Gastroesophageal sphincter (tissue), 4 donors: ENCODE measurements around the gene C6orf62. TPM values are rescaled to one million over a fixed set of nuclear protein-coding genes. Genes with fewer than 3 reads are reported as not detected.
"Not testable (repeated sequence)": the region's sequence is repeated elsewhere in the genome, so short reads cannot be mapped to it uniquely, and the experiment has no call there.

Source experiments
- ATAC-seq: fragments of 150-250 bp; one replicate; pipeline ENCODE4 v1.9.1; 2016; ENCODE audit warnings: mild to moderate bottlenecking, moderate library complexity
- H3K27ac ChIP-seq, 4 donors: fragments of 200-600 bp; sonication (generic) in 3 of 4; 1 replicate in 3 of 4; 2 replicates in 1 of 4; pipeline ENCODE4 v1.5.1; 2016 to 2019
- H3K27me3 ChIP-seq: fragments of 200-600 bp; sonication (generic); one replicate; pipeline ENCODE4 v1.5.1; 2019
- H3K36me3 ChIP-seq, 2 donors: fragments of 200-600 bp; sonication (generic); one replicate each; pipeline ENCODE4 v1.5.1; 2019; ENCODE audit warnings: control low read depth in 1 of 2
- H3K4me1 ChIP-seq, 3 donors: fragments of 200-600 bp; sonication (generic); 1 replicate in 2 of 3; 2 replicates in 1 of 3; pipeline ENCODE4 v1.5.1; 2016 to 2019; ENCODE audit warnings: control low read depth in 2 of 3
- H3K4me3 ChIP-seq, 2 donors: fragments of 200-600 bp; sonication (generic); one replicate each; pipeline ENCODE4 v1.5.1; 2019; ENCODE audit warnings: mild to moderate bottlenecking in 1 of 2, moderate library complexity in 1 of 2
- H3K9me3 ChIP-seq, 3 donors: fragments of 200-600 bp; sonication (generic); one replicate each; pipeline ENCODE4 v1.5.1; 2017 to 2019; ENCODE audit warnings: control low read depth in 2 of 3
- CTCF ChIP-seq, 4 experiments: fragments of 200-600 bp in 2 of 4; fragments of 450-650 bp in 2 of 4; sonication (generic) in 1 of 4; IDR thresholded peaks; one replicate each; pipeline ENCODE4 v1.5.1; 2017 to 2019; ENCODE audit warnings: antibody characterized with exemption in 4 of 4, mild to moderate bottlenecking in 2 of 4, moderate library complexity in 2 of 4
- EP300 ChIP-seq: sonication (generic); formaldehyde crosslinking; IDR thresholded peaks from one replicate; pipeline ENCODE4 v1.6.1; 2017; ENCODE audit warnings: antibody characterized with exemption, mild to moderate bottlenecking
- POLR2A ChIP-seq, 2 donors: fragments of 450-650 bp; IDR thresholded peaks; one replicate each; pipeline ENCODE4 v1.6.1; 2017; ENCODE audit warnings: antibody characterized with exemption in 2 of 2, mild to moderate bottlenecking in 2 of 2, moderate library complexity in 1 of 2
- POLR2AphosphoS5 ChIP-seq: sonication (generic); formaldehyde crosslinking; IDR thresholded peaks from one replicate; pipeline ENCODE4 v1.6.1; 2017; ENCODE audit warnings: antibody characterized with exemption
- WGBS, 2 donors: methylation state at CpG; one replicate each; pipeline ENCODE4 v1.1.5; 2018; ENCODE audit warnings: low coverage in 1 of 2; 5-methylcytosine and 5-hydroxymethylcytosine counted together
- total RNA-seq, 4 donors: library from RNA; depleted of rRNA; stranded (reverse); fragments of >200 nt; gene quantifications; one replicate each; pipeline ENCODE4 v1.1.0, GENCODE V29; 2016

Gene C6orf62
- total RNA-seq, 4 donors from 2014 or later = 32.8 to 65.8 (median 45.2) TPM

- H3K36me3 ChIP-seq = no peaks in the 10 kb centered on the region
These were observed 33.5 kb upstream of the C6orf62 start for GRCh38 chr6:24752503-24752902.

GRCh38 chr6:24750878-24751277 lies 31.9 kb upstream of the C6orf62 start:
- H3K36me3 ChIP-seq, ATAC-seq, H3K4me3 ChIP-seq, H3K27me3 ChIP-seq, H3K27ac ChIP-seq, H3K9me3 ChIP-seq, H3K4me1 ChIP-seq: not testable (repeated sequence)
- 93 to 100% methylated on average over 1 to 2 of the region's 3 CpGs for WGBS, 2 donors

More at GRCh38 chr6:24752503-24752902, 33.5 kb upstream of the C6orf62 start:
- Histone ChIP-seq H3K27ac (no peak overlapping the region), H3K27me3 (peaks cover 3% of the 10 kb centered on the region), H3K4me1 (no peaks in the 10 kb centered on the region), H3K4me3 (no peak overlapping the region), H3K9me3 (no peaks in the 10 kb centered on the region)
- ATAC-seq = no peak
- 57 to 76% methylated on average over 2 of the region's 2 CpGs for WGBS, 2 donors
- TF ChIP-seq POLR2A (IDR thresholded peaks at IDR 0.05) (no peak), POLR2AphosphoS5 (no peak), EP300 (no peak), CTCF (IDR thresholded peaks at IDR 0.05) (no peak)

- TF ChIP-seq CTCF (IDR thresholded peaks at IDR 0.05) = no peak
- no peak for TF ChIP-seq POLR2AphosphoS5
- no peak for TF ChIP-seq EP300
- no peak for TF ChIP-seq POLR2A (IDR thresholded peaks at IDR 0.05)
- no peaks in the 10 kb centered on the region for H3K36me3 ChIP-seq
- no peak for ATAC-seq
- H3K4me1 ChIP-seq = no peaks in the 10 kb centered on the region
- no peak overlapping the region for H3K27ac ChIP-seq
- no peak overlapping the region for H3K4me3 ChIP-seq
- no peaks in the 10 kb centered on the region for H3K9me3 ChIP-seq
- peaks cover 3% of the 10 kb centered on the region for H3K27me3 ChIP-seq
- whole genome bisulfite sequencing, 2 donors = 33 to 40% methylated on average over 3 of the region's 3 CpGs
These were observed 30.3 kb upstream of the C6orf62 start for GRCh38 chr6:24749297-24749696.

GRCh38 chr6:24744911-24745310 lies 26.0 kb upstream of the C6orf62 start:
- TF ChIP-seq POLR2A (IDR thresholded peaks at IDR 0.05) (no peak), CTCF (IDR thresholded peaks at IDR 0.05) (no peak), POLR2AphosphoS5 (no peak), EP300 (no peak)
- 64 to 87% methylated on average over 5 of the region's 5 CpGs for WGBS, 2 donors
- peak; percentile 25 for ATAC-seq
- Histone ChIP-seq H3K27ac (no peak overlapping the region), H3K4me3 (no peak overlapping the region), H3K9me3 (no peaks in the 10 kb centered on the region), H3K27me3 (no peaks in the 10 kb centered on the region), H3K4me1 (no peaks in the 10 kb centered on the region), H3K36me3 (no peaks in the 10 kb centered on the region)

- ATAC-seq = no peak
- H3K27me3 ChIP-seq = no peaks in the 10 kb centered on the region
- no peak overlapping the region for H3K4me3 ChIP-seq
- H3K36me3 ChIP-seq = no peaks in the 10 kb centered on the region
- H3K4me1 ChIP-seq = no peaks in the 10 kb centered on the region
- WGBS, 2 donors = 90 to 100% methylated on average over 2 to 3 of the region's 3 CpGs
- peak overlapping the region in 1 of 4 donors; percentile 20 for H3K27ac ChIP-seq
- TF ChIP-seq EP300 (no peak), POLR2A (IDR thresholded peaks at IDR 0.05) (no peak), POLR2AphosphoS5 (no peak), CTCF (IDR thresholded peaks at IDR 0.05) (no peak)
- no peaks in the 10 kb centered on the region for H3K9me3 ChIP-seq
These were observed 25.0 kb upstream of the C6orf62 start for GRCh38 chr6:24743944-24744335.
